GM12891 (cell line): ENCODE data around the gene HUNK.

Source experiments
- POLR2A ChIP-seq: IDR thresholded peaks from 2 replicates; pipeline ENCODE4 v1.6.1; 2011; ENCODE audit warnings: low read depth, low read length, control low read depth
- POLR2AphosphoS5 ChIP-seq: IDR thresholded peaks from 2 replicates; pipeline ENCODE4 v1.6.1; 2011; ENCODE audit warnings: low read depth, low read length, control low read depth
- SPI1 ChIP-seq: IDR thresholded peaks from 2 replicates; pipeline ENCODE4 v1.6.1; 2011; ENCODE audit warnings: low read depth, low read length, control low read depth

DNA sequence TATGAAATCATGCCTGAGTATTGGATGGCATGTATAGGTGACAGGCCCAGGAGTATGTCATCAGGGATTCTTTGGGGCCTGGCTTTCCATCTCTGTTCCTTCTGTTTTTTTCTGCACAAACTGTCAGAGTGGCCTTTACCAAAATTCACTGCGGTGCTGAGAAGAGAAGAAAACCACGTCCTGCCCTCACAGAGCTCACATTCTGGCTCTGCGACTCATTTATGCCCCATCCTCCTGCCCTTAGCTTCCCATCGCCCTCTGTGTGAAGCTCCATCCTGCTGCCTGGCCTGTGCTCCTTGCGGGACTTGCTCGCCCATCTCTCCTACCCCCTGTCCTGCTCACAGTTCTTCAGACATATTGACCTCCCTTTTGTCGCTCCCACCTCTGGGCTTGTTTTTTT, 73.4 kb downstream of the HUNK start:
- no peak for TF ChIP-seq POLR2A
- TF ChIP-seq SPI1: no peak
- no peak for TF ChIP-seq POLR2AphosphoS5
